Neural progenitor cell (in vitro differentiated cells): ENCODE measurements around the gene HUNK. TPM values are rescaled to one million over a fixed set of nuclear protein-coding genes. Genes with fewer than 3 reads are reported as not detected.

Experiments
- DNase-seq: peaks from one replicate; pipeline ENCODE4 v3.0.0-alpha.2; 2016; ENCODE audit warnings: low spot score
- H2AFZ ChIP-seq: fragments of 200-600 bp; sonication (generic); replicated peaks from 2 replicates; pipeline ENCODE4 v1.6.1; 2016; ENCODE audit warnings: antibody characterized with exemption
- H3F3A ChIP-seq: fragments of 200-600 bp; sonication (generic); 2 replicates; pipeline ENCODE4 v1.6.1; 2016; ENCODE audit warnings: antibody characterized with exemption, low read depth
- H3K27ac ChIP-seq: fragments of 200-600 bp; sonication (generic); 2 replicates; pipeline ENCODE4 v1.5.1; 2016; ENCODE audit warnings: mild to moderate bottlenecking
- H3K27me3 ChIP-seq: fragments of 200-600 bp; sonication (generic); 2 replicates; pipeline ENCODE4 v1.6.1; 2016; ENCODE audit warnings: mild to moderate bottlenecking, moderate library complexity
- H3K36me3 ChIP-seq: fragments of 200-600 bp; sonication (generic); 2 replicates; pipeline ENCODE4 v1.5.1; 2016
- H3K4me1 ChIP-seq: fragments of 200-600 bp; sonication (generic); 2 replicates; pipeline ENCODE4 v1.6.1; 2016; ENCODE audit warnings: mixed run types
- H3K4me2 ChIP-seq: fragments of 200-600 bp; sonication (generic); 2 replicates; pipeline ENCODE4 v1.6.1; 2016
- H3K4me3 ChIP-seq: fragments of 200-600 bp; sonication (generic); 2 replicates; pipeline ENCODE4 v1.5.1; 2016
- H3K79me2 ChIP-seq: fragments of 200-600 bp; sonication (generic); 2 replicates; pipeline ENCODE4 v1.6.1; 2016; ENCODE audit warnings: low read depth
- H3K9ac ChIP-seq: fragments of 200-600 bp; sonication (generic); 2 replicates; pipeline ENCODE4 v1.6.1; 2016
- H3K9me3 ChIP-seq: fragments of 200-600 bp; sonication (generic); 2 replicates; pipeline ENCODE4 v1.5.1; 2016; ENCODE audit warnings: low read depth
- H4K20me1 ChIP-seq: fragments of 200-600 bp; sonication (generic); 2 replicates; pipeline ENCODE4 v1.6.1; 2016; ENCODE audit warnings: low read depth
- H3K27ac Mint-ChIP-seq: 3 replicates; pipeline ENCODE4 v1.8.0; 2021; ENCODE audit warnings: mixed read lengths
- H3K27me3 Mint-ChIP-seq: 2 replicates; pipeline ENCODE4 v1.8.0; 2022; ENCODE audit warnings: low read depth, mild to moderate bottlenecking, inconsistent platforms, moderate library complexity, mixed read lengths; ENCODE audit not compliant: insufficient read depth
- H3K36me3 Mint-ChIP-seq: 3 replicates; pipeline ENCODE4 v1.8.0; 2021; ENCODE audit warnings: mixed read lengths
- H3K4me1 Mint-ChIP-seq: 3 replicates; pipeline ENCODE4 v1.8.0; 2021; ENCODE audit warnings: mixed read lengths
- H3K4me3 Mint-ChIP-seq: 3 replicates; pipeline ENCODE4 v1.8.0; 2021; ENCODE audit warnings: mild to moderate bottlenecking, moderate library complexity, mixed read lengths
- H3K9me3 Mint-ChIP-seq: 3 replicates; pipeline ENCODE4 v1.8.0; 2020; ENCODE audit warnings: mixed read lengths
- EZH2 ChIP-seq: fragments of 200-600 bp; sonication (generic); IDR thresholded peaks from 2 replicates; pipeline ENCODE4 v1.6.1; 2017; ENCODE audit warnings: antibody characterized with exemption, mild to moderate bottlenecking, moderate library complexity
- EZH2phosphoT487 ChIP-seq: fragments of 200-600 bp; sonication (generic); IDR thresholded peaks from 2 replicates; pipeline ENCODE4 v1.6.1; 2017; ENCODE audit warnings: antibody characterized with exemption
- total RNA-seq: library from RNA; depleted of rRNA; stranded (reverse); fragments of >200 nt; gene quantifications from 2 replicates; pipeline ENCODE4 v1.2.3, GENCODE V29; 2015; ENCODE audit warnings: low replicate concordance
- TF ChIP-seq, protein P1 (sequence below): fragments of 200-600 bp; sonication (generic); IDR thresholded peaks from 2 replicates; pipeline ENCODE4 v1.5.1; 2017; ENCODE audit warnings: antibody characterized with exemption, mild to moderate bottlenecking

HUNK gene
- total RNA-seq, 1 donor from 2014 or later: 4.7 TPM

DNA sequence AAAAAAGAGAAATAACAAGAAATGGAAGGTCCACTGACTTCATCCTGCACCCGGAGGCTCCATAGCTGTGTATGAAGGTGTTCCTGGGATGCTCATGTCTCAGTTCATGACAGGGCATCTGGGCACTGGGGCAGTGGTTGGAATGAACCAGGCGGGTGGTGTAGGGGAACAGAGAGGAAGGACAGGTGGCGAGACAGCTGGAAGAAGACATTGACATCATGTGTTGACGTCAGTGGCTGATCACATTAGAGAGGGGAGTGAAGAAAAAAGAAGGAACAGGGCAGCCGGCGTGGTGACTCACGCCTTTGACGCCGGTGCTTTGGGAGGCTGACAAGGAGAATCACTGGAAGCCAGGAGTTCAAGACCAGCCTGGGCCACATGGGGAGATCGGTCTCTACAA is 50.1 kb downstream of the HUNK start:
- Mint-ChIP-seq H3K27ac (no peak overlapping the region), H3K4me1 (peaks cover 8% of the 10 kb centered on the region), H3K36me3 (peaks cover 40% of the 10 kb centered on the region), H3K4me3 (no peak overlapping the region), H3K9me3 (peaks cover 28% of the 10 kb centered on the region), H3K27me3 (peaks cover 2% of the 10 kb centered on the region)
- H3K9ac ChIP-seq: no peak overlapping the region
- no peaks in the 10 kb centered on the region for H3K79me2 ChIP-seq
- no peak for DNase-seq
- no peak overlapping the region for H3K4me3 ChIP-seq
- TF ChIP-seq EZH2 (no peak), EZH2phosphoT487 (no peak)
- TF ChIP-seq, protein P1, sequence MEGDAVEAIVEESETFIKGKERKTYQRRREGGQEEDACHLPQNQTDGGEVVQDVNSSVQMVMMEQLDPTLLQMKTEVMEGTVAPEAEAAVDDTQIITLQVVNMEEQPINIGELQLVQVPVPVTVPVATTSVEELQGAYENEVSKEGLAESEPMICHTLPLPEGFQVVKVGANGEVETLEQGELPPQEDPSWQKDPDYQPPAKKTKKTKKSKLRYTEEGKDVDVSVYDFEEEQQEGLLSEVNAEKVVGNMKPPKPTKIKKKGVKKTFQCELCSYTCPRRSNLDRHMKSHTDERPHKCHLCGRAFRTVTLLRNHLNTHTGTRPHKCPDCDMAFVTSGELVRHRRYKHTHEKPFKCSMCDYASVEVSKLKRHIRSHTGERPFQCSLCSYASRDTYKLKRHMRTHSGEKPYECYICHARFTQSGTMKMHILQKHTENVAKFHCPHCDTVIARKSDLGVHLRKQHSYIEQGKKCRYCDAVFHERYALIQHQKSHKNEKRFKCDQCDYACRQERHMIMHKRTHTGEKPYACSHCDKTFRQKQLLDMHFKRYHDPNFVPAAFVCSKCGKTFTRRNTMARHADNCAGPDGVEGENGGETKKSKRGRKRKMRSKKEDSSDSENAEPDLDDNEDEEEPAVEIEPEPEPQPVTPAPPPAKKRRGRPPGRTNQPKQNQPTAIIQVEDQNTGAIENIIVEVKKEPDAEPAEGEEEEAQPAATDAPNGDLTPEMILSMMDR: no peak
- no peaks in the 10 kb centered on the region for H4K20me1 ChIP-seq
- no peaks in the 10 kb centered on the region for H3K27me3 ChIP-seq
- no peak overlapping the region for H3K4me2 ChIP-seq
- H3F3A ChIP-seq: peaks cover 5% of the 10 kb centered on the region
- peaks cover 4% of the 10 kb centered on the region for H3K4me1 ChIP-seq
- H3K27ac ChIP-seq: no peak overlapping the region
- no peaks in the 10 kb centered on the region for H3K36me3 ChIP-seq
- no peaks in the 10 kb centered on the region for H3K9me3 ChIP-seq
- no peak overlapping the region for H2AFZ ChIP-seq

DNA sequence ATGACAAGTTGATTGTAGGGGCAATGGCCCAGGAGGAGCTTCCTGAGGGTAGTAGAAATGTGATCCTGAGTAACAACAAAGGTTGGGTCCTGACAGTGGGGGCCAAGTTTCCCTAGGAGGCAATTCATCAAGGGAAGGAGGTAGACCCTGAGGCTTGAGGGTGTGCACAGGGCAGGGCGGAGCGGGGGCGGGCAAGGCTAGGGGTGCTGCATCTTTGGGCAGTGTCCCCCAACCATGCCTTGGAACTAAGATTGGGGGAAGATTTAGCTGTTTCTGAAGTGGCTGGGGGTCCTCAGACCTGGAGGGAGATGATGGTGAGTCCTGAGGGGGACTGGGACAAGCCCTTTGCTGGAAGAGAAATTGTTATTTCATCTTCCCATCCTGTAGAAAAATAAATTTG is 50.9 kb downstream of the HUNK start:
- Histone ChIP-seq H3K4me3 (no peak overlapping the region), H3K4me2 (no peak overlapping the region), H3K4me1 (peaks cover 12% of the 10 kb centered on the region), H3K79me2 (no peaks in the 10 kb centered on the region), H3K27ac (no peak overlapping the region), H3K36me3 (no peaks in the 10 kb centered on the region), H3K27me3 (no peaks in the 10 kb centered on the region), H3F3A (peaks cover 12% of the 10 kb centered on the region), H3K9me3 (no peaks in the 10 kb centered on the region), H2AFZ (no peak overlapping the region), H4K20me1 (no peaks in the 10 kb centered on the region), H3K9ac (no peak overlapping the region)
- peaks cover 33% of the 10 kb centered on the region for H3K36me3 Mint-ChIP-seq
- DNase-seq: no peak
- H3K9me3 Mint-ChIP-seq: peaks cover 22% of the 10 kb centered on the region
- peaks cover 17% of the 10 kb centered on the region for H3K4me1 Mint-ChIP-seq
- TF ChIP-seq EZH2phosphoT487 (no peak), EZH2 (no peak)
- TF ChIP-seq, protein P1: no peak
- H3K27ac Mint-ChIP-seq: peak overlapping the region; percentile 66
- H3K4me3 Mint-ChIP-seq: no peak overlapping the region
- H3K27me3 Mint-ChIP-seq: no peaks in the 10 kb centered on the region

DNA sequence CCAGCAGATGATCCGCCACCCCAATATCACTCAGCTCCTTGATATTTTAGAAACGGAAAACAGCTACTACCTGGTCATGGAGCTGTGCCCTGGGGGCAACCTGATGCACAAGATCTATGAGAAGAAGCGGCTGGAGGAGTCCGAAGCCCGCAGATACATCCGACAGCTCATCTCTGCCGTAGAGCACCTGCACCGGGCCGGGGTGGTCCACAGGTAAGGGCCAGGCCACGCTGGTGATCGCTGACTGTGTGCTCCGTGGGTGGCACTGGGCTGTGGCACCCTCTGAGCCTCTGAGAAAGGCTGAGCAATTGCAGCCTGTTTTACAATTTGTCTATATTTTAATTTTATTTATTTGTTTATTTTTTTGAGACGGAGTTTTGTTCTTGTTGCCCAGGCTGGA is 51.7 kb downstream of the HUNK start:
- Mint-ChIP-seq H3K4me1 (peaks cover 25% of the 10 kb centered on the region), H3K27me3 (no peaks in the 10 kb centered on the region), H3K36me3 (peaks cover 28% of the 10 kb centered on the region), H3K4me3 (no peak overlapping the region), H3K9me3 (peaks cover 17% of the 10 kb centered on the region), H3K27ac (no peak overlapping the region)
- Histone ChIP-seq H3F3A (peaks cover 13% of the 10 kb centered on the region), H3K27me3 (no peaks in the 10 kb centered on the region), H3K27ac (no peak overlapping the region), H3K4me3 (no peak overlapping the region), H4K20me1 (no peaks in the 10 kb centered on the region), H3K36me3 (no peaks in the 10 kb centered on the region), H2AFZ (no peak overlapping the region), H3K79me2 (no peaks in the 10 kb centered on the region), H3K4me2 (no peak overlapping the region), H3K4me1 (peaks cover 16% of the 10 kb centered on the region), H3K9me3 (no peaks in the 10 kb centered on the region), H3K9ac (no peak overlapping the region)
- TF ChIP-seq EZH2: no peak
- TF ChIP-seq, protein P1: no peak
- no peak for TF ChIP-seq EZH2phosphoT487
- no peak for DNase-seq

DNA sequence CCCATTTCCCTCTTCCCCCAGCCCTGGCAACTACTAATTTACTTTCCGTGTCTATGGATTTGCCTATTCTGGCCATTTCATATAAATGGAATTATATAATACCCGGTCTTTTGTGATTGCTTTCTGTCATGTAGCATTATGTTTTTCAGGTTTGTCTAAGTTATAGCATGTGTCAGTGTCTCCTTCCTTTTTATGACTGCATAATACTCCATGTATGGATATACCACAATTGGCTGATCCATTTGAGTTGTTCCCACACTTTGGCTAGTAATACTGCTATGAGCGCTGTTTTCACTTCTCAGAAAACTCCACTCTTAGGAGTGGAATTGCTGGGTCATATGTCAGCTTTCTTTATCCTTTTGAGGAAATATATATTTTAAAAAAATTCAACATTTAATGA is 53.7 kb downstream of the HUNK start:
- Histone ChIP-seq H3K79me2 (no peaks in the 10 kb centered on the region), H2AFZ (no peak overlapping the region), H3K27ac (no peak overlapping the region), H3F3A (peaks cover 19% of the 10 kb centered on the region), H3K27me3 (no peaks in the 10 kb centered on the region), H3K4me3 (no peak overlapping the region), H3K9ac (no peak overlapping the region), H3K4me2 (no peak overlapping the region), H3K4me1 (peaks cover 33% of the 10 kb centered on the region), H4K20me1 (peaks cover 10% of the 10 kb centered on the region), H3K9me3 (no peaks in the 10 kb centered on the region), H3K36me3 (no peaks in the 10 kb centered on the region)
- peaks cover 3% of the 10 kb centered on the region for H3K27me3 Mint-ChIP-seq
- H3K9me3 Mint-ChIP-seq: peaks cover 10% of the 10 kb centered on the region
- no peak for DNase-seq
- TF ChIP-seq, protein P1: no peak
- no peak for TF ChIP-seq EZH2
- TF ChIP-seq EZH2phosphoT487: no peak
- H3K4me3 Mint-ChIP-seq: no peak overlapping the region
- peaks cover 16% of the 10 kb centered on the region for H3K36me3 Mint-ChIP-seq
- H3K27ac Mint-ChIP-seq: no peak overlapping the region
- peaks cover 40% of the 10 kb centered on the region for H3K4me1 Mint-ChIP-seq
